K562 (cell line): ENCODE measurements around the gene HSPB1. TPM values are rescaled to one million over a fixed set of nuclear protein-coding genes. Genes with fewer than 3 reads are reported as not detected.

Source experiments
- IFI16 ChIP-seq: fragments of 250-450 bp; sonication (Bioruptor Pico); IDR thresholded peaks from 2 replicates; pipeline ENCODE4 v2.1.2; 2022; ENCODE audit warnings: mild to moderate bottlenecking, inconsistent platforms
- NFYB ChIP-seq: IDR thresholded peaks from 2 replicates; pipeline ENCODE4 v1.6.1; 2011; ENCODE audit warnings: mild to moderate bottlenecking, moderate library complexity; ENCODE audit not compliant: insufficient read length; ENCODE audit errors: extremely low read depth
- polyA plus RNA-seq, 8 experiments: library from polyadenylated mRNA; depleted of rRNA in 4 of 8; stranded (reverse) in 5 of 8; unstranded in 3 of 8; fragments of >200 nt; fragmentation: Nextera tagmentation in 2 of 8; fragmentation: Illumina TruSeq in 1 of 8; extraction: Ambion mirVana in 2 of 8; extraction: Trizol in 1 of 8; gene quantifications; 2 replicates each; pipeline versions ENCODE4 v1.2.1 to v1.2.3, GENCODE V29; 2011 to 2014; ENCODE audit warnings: inconsistent platforms in 1 of 8, missing spikeins in 1 of 8
- total RNA-seq, 7 experiments: library from RNA; depleted of rRNA in 6 of 7; stranded (reverse); fragments of >200 nt in 6 of 7; fragmentation: Illumina TruSeq in 2 of 7; extraction: Trizol in 2 of 7; gene quantifications; 2 replicates each; pipeline versions ENCODE4 v1.2.1 to v1.2.3, GENCODE V29; 2011 to 2021; ENCODE audit warnings: low replicate concordance in 1 of 7
- TF ChIP-seq, protein P1 (sequence below): fragments of 450-650 bp; IDR thresholded peaks from 2 replicates; pipeline ENCODE4 v1.6.1; 2017; ENCODE audit warnings: antibody characterized with exemption, mild to moderate bottlenecking
- TF ChIP-seq, protein P2 (sequence below): fragments of 450-650 bp; IDR thresholded peaks from 2 replicates; pipeline ENCODE4 v1.6.1; 2014; ENCODE audit warnings: low read depth, mild to moderate bottlenecking, moderate library complexity, borderline replicate concordance
- TF ChIP-seq, protein P3 (sequence below): fragments of 450-650 bp; formaldehyde crosslinking; IDR thresholded peaks from 2 replicates; pipeline ENCODE4 v1.4.0; 2020; ENCODE audit warnings: mild to moderate bottlenecking, mixed read lengths
- TF ChIP-seq, protein P4 (sequence below), 2 experiments: fragments of 450-650 bp in 1 of 2; sonication (generic) in 1 of 2; formaldehyde crosslinking in 1 of 2; IDR thresholded peaks; 2 replicates each; pipeline versions ENCODE4 v1.7.1 to v1.9.0; 2016 to 2022; ENCODE audit warnings: inconsistent platforms in 1 of 2, mild to moderate bottlenecking in 1 of 2, missing genetic modification reagents in 1 of 2

HSPB1 gene
- total and polyA plus RNA-seq, 9 of the 15 experiments (the other 6 are each of a cell fraction or from before 2014, with no cell fraction given) = 27.1 to 522 (median 138) TPM

DNA sequence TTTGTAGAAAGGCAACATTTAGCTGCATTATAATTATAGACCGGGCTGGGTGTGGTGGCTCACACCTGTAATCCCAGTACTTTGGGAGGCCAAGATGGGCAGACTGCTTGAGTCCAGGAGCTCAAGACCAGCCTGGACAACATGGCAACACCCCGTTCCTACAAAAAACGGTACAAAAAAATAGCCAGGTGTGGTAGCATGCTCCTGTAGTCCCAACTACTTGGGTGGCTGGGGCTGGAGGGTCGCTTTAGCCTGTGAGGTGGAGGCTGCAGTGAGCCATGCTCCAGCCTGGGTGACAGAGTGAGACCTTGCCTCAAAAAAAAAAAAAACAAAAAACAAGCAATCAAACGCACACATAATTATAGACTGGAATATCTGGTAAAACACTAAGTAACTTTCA is 51.3 kb downstream of the HSPB1 start (continued):
- TF ChIP-seq, protein P1, sequence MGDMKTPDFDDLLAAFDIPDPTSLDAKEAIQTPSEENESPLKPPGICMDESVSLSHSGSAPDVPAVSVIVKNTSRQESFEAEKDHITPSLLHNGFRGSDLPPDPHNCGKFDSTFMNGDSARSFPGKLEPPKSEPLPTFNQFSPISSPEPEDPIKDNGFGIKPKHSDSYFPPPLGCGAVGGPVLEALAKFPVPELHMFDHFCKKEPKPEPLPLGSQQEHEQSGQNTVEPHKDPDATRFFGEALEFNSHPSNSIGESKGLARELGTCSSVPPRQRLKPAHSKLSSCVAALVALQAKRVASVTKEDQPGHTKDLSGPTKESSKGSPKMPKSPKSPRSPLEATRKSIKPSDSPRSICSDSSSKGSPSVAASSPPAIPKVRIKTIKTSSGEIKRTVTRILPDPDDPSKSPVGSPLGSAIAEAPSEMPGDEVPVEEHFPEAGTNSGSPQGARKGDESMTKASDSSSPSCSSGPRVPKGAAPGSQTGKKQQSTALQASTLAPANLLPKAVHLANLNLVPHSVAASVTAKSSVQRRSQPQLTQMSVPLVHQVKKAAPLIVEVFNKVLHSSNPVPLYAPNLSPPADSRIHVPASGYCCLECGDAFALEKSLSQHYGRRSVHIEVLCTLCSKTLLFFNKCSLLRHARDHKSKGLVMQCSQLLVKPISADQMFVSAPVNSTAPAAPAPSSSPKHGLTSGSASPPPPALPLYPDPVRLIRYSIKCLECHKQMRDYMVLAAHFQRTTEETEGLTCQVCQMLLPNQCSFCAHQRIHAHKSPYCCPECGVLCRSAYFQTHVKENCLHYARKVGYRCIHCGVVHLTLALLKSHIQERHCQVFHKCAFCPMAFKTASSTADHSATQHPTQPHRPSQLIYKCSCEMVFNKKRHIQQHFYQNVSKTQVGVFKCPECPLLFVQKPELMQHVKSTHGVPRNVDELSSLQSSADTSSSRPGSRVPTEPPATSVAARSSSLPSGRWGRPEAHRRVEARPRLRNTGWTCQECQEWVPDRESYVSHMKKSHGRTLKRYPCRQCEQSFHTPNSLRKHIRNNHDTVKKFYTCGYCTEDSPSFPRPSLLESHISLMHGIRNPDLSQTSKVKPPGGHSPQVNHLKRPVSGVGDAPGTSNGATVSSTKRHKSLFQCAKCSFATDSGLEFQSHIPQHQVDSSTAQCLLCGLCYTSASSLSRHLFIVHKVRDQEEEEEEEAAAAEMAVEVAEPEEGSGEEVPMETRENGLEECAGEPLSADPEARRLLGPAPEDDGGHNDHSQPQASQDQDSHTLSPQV = no peak
- TF ChIP-seq NFYB = no peak
- TF ChIP-seq, protein P2, sequence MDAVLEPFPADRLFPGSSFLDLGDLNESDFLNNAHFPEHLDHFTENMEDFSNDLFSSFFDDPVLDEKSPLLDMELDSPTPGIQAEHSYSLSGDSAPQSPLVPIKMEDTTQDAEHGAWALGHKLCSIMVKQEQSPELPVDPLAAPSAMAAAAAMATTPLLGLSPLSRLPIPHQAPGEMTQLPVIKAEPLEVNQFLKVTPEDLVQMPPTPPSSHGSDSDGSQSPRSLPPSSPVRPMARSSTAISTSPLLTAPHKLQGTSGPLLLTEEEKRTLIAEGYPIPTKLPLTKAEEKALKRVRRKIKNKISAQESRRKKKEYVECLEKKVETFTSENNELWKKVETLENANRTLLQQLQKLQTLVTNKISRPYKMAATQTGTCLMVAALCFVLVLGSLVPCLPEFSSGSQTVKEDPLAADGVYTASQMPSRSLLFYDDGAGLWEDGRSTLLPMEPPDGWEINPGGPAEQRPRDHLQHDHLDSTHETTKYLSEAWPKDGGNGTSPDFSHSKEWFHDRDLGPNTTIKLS = no peak
- TF ChIP-seq IFI16 (CRISPR knock-in tag) = no peak
- TF ChIP-seq, protein P3, sequence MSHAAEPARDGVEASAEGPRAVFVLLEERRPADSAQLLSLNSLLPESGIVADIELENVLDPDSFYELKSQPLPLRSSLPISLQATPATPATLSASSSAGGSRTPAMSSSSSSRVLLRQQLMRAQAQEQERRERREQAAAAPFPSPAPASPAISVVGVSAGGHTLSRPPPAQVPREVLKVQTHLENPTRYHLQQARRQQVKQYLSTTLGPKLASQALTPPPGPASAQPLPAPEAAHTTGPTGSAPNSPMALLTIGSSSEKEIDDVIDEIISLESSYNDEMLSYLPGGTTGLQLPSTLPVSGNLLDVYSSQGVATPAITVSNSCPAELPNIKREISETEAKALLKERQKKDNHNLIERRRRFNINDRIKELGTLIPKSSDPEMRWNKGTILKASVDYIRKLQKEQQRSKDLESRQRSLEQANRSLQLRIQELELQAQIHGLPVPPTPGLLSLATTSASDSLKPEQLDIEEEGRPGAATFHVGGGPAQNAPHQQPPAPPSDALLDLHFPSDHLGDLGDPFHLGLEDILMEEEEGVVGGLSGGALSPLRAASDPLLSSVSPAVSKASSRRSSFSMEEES (CRISPR knock-in tag) = no peak
- TF ChIP-seq, protein P4, sequence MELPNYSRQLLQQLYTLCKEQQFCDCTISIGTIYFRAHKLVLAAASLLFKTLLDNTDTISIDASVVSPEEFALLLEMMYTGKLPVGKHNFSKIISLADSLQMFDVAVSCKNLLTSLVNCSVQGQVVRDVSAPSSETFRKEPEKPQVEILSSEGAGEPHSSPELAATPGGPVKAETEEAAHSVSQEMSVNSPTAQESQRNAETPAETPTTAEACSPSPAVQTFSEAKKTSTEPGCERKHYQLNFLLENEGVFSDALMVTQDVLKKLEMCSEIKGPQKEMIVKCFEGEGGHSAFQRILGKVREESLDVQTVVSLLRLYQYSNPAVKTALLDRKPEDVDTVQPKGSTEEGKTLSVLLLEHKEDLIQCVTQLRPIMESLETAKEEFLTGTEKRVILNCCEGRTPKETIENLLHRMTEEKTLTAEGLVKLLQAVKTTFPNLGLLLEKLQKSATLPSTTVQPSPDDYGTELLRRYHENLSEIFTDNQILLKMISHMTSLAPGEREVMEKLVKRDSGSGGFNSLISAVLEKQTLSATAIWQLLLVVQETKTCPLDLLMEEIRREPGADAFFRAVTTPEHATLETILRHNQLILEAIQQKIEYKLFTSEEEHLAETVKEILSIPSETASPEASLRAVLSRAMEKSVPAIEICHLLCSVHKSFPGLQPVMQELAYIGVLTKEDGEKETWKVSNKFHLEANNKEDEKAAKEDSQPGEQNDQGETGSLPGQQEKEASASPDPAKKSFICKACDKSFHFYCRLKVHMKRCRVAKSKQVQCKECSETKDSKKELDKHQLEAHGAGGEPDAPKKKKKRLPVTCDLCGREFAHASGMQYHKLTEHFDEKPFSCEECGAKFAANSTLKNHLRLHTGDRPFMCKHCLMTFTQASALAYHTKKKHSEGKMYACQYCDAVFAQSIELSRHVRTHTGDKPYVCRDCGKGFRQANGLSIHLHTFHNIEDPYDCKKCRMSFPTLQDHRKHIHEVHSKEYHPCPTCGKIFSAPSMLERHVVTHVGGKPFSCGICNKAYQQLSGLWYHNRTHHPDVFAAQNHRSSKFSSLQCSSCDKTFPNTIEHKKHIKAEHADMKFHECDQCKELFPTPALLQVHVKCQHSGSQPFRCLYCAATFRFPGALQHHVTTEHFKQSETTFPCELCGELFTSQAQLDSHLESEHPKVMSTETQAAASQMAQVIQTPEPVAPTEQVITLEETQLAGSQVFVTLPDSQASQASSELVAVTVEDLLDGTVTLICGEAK (IDR thresholded peaks at IDR 0.05) = no peak
- TF ChIP-seq, protein P4 (CRISPR knock-in tag; IDR thresholded peaks at IDR 0.05) = no peak
